Suprapubic skin (tissue), 4 donors: Measurements from ENCODE around the gene GSG1. TPM values are rescaled to one million over a fixed set of nuclear protein-coding genes. Genes with fewer than 3 reads are reported as not detected.

Experiments
- DNase-seq, 2 donors: peaks; one replicate each; pipeline ENCODE4 v3.0.0-alpha.2; 2019; ENCODE audit warnings: low spot score in 2 of 2
- H3K27ac ChIP-seq: fragments of 200-600 bp; sonication (generic); one replicate; pipeline ENCODE4 v1.5.1; 2019
- H3K27me3 ChIP-seq: fragments of 200-600 bp; sonication (generic); one replicate; pipeline ENCODE4 v1.5.1; 2019
- H3K36me3 ChIP-seq: fragments of 200-600 bp; sonication (generic); one replicate; pipeline ENCODE4 v1.5.1; 2019
- H3K4me1 ChIP-seq: fragments of 200-600 bp; sonication (generic); one replicate; pipeline ENCODE4 v1.5.1; 2019
- H3K4me3 ChIP-seq: fragments of 200-600 bp; sonication (generic); one replicate; pipeline ENCODE4 v1.5.1; 2019; ENCODE audit warnings: mild to moderate bottlenecking
- H3K9me3 ChIP-seq: fragments of 200-600 bp; sonication (generic); one replicate; pipeline ENCODE4 v1.5.1; 2019
- CTCF ChIP-seq, 2 donors: fragments of 200-600 bp in 1 of 2; fragments of 450-650 bp in 1 of 2; sonication (generic) in 1 of 2; IDR thresholded peaks; one replicate each; pipeline ENCODE4 v1.5.1; 2016 to 2019; ENCODE audit warnings: antibody characterized with exemption in 2 of 2, mild to moderate bottlenecking in 1 of 2, moderate library complexity in 1 of 2
- EP300 ChIP-seq: sonication (generic); formaldehyde crosslinking; IDR thresholded peaks from one replicate; pipeline ENCODE4 v1.6.1; 2017; ENCODE audit warnings: antibody characterized with exemption
- POLR2A ChIP-seq, 2 donors: fragments of 450-650 bp; IDR thresholded peaks; one replicate each; pipeline ENCODE4 v1.6.1; 2017; ENCODE audit warnings: antibody characterized with exemption in 2 of 2, mild to moderate bottlenecking in 2 of 2, moderate library complexity in 2 of 2
- POLR2AphosphoS5 ChIP-seq, 3 donors: sonication (generic); formaldehyde crosslinking; IDR thresholded peaks; one replicate each; pipeline ENCODE4 v1.6.1; 2017; ENCODE audit warnings: antibody characterized with exemption in 3 of 3
- WGBS: methylation state at CpG from one replicate; pipeline ENCODE4 v1.1.5; 2018; 5-methylcytosine and 5-hydroxymethylcytosine counted together
- total RNA-seq, 4 donors: library from RNA; depleted of rRNA; stranded (reverse); fragments of >200 nt; gene quantifications; one replicate each; pipeline ENCODE4 v1.1.0, GENCODE V29; 2016

GSG1 gene
- total RNA-seq, 4 donors from 2014 or later = not detected

DNA sequence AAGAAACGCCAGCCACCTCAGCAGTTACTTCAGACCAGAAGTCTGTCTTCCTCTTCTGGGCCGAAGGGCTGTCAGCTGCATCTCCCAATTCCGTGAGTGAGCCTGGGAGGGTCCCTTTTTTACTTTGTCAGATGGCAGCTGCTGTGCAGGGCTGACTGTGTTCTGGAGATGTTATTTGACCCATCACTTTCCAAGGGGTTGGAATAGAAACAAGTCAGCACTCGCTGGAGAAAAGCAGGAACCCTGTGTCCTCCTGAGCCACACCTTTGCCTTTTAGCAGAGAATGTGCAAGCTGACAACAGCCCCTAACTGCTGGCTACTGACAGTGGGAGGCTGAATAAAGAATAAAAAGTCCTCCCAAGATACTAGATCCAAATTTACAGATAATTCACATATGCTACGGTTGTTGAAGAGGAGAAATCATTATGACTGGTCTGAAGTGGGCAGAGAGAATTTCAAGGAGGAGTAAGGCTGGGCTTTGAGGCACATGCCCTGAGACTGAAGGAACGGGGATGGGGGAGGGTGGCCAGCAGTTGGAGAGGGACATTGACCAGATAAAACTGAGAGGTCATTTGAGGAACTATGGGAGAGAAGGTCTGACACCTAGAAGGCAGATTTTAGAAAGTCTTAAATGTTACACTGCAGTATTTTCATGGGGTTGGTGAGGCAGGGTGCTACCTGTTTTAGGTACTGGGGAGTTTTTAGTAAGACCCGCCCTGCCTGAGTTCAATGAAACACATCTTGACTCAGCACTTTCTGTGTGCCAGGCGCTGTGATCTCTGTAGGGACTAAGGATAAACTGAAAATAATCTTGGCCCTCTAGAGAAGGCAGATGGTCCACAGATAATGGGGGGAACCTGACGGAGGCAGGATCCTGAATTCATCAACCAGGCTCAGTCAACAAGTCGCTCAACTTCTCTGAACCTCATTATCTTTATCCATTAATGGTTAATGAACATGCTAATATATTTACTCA, 31.9 kb downstream of the GSG1 start:
- WGBS = 61% methylated on average over 10 of the region's 10 CpGs
- Histone ChIP-seq H3K27me3 (no peaks in the 10 kb centered on the region), H3K4me3 (no peak overlapping the region), H3K9me3 (no peaks in the 10 kb centered on the region), H3K27ac (no peak overlapping the region), H3K4me1 (no peaks in the 10 kb centered on the region), H3K36me3 (peaks cover 38% of the 10 kb centered on the region)
- no peak for TF ChIP-seq POLR2AphosphoS5 (IDR thresholded peaks at IDR 0.05)
- no peak for TF ChIP-seq POLR2A (IDR thresholded peaks at IDR 0.05)
- TF ChIP-seq CTCF (IDR thresholded peaks at IDR 0.05) = no peak
- TF ChIP-seq EP300 = no peak
- no peak for DNase-seq

GRCh38 chr12:13069380-13069779, 34.1 kb downstream of the GSG1 start:
- WGBS = 91% methylated on average over 6 of the region's 6 CpGs
- H3K4me3 ChIP-seq = no peak overlapping the region
- H3K9me3 ChIP-seq = no peaks in the 10 kb centered on the region
- no peaks in the 10 kb centered on the region for H3K4me1 ChIP-seq
- peaks cover 29% of the 10 kb centered on the region for H3K36me3 ChIP-seq
- TF ChIP-seq POLR2AphosphoS5 (IDR thresholded peaks at IDR 0.05) = no peak
- TF ChIP-seq CTCF (IDR thresholded peaks at IDR 0.05) = no peak
- no peak for TF ChIP-seq POLR2A (IDR thresholded peaks at IDR 0.05)
- TF ChIP-seq EP300 = no peak
- no peak overlapping the region for H3K27ac ChIP-seq
- DNase-seq = no peak
- no peaks in the 10 kb centered on the region for H3K27me3 ChIP-seq

DNA sequence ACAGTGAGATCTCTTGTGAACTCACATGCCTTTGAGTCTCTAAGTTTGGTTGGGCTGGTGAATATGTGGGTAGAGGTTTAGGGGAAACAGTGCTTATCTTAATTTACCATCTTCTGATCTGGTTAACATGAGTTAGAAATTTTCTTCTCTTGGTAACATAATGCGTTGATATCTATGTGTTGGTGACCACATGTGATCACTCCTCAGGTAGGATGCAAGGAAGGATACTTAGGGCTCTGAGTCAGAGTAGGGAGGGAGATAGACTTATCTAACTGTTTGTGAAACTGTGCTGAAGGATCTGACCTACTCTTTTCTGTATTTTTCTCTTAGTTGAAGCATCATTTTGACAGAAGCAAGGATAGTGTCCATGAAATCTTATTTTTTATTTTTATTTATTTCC, 36.1 kb downstream of the GSG1 start:
- Histone ChIP-seq H3K9me3 (no peaks in the 10 kb centered on the region), H3K4me1 (no peaks in the 10 kb centered on the region), H3K36me3 (peaks cover 32% of the 10 kb centered on the region), H3K27ac (no peak overlapping the region), H3K4me3 (no peak overlapping the region), H3K27me3 (no peaks in the 10 kb centered on the region)
- WGBS = 83% methylated on average over 1 of the region's 1 CpG
- no peak for DNase-seq
- no peak for TF ChIP-seq POLR2AphosphoS5 (IDR thresholded peaks at IDR 0.05)
- TF ChIP-seq EP300 = no peak
- no peak for TF ChIP-seq CTCF (IDR thresholded peaks at IDR 0.05)
- TF ChIP-seq POLR2A (IDR thresholded peaks at IDR 0.05) = no peak

- DNase-seq = no peak
- H3K4me1 ChIP-seq = no peaks in the 10 kb centered on the region
- H3K27ac ChIP-seq = no peak overlapping the region
- WGBS = 90% methylated on average over 7 of the region's 7 CpGs
- H3K36me3 ChIP-seq = peaks cover 37% of the 10 kb centered on the region
- TF ChIP-seq CTCF (IDR thresholded peaks at IDR 0.05) (no peak), POLR2A (IDR thresholded peaks at IDR 0.05) (no peak)
- H3K27me3 ChIP-seq = no peaks in the 10 kb centered on the region
- H3K9me3 ChIP-seq = no peaks in the 10 kb centered on the region
- no peak overlapping the region for H3K4me3 ChIP-seq
Observed at GRCh38 chr12:13066459-13066858, 37.0 kb downstream of the GSG1 start.

DNA sequence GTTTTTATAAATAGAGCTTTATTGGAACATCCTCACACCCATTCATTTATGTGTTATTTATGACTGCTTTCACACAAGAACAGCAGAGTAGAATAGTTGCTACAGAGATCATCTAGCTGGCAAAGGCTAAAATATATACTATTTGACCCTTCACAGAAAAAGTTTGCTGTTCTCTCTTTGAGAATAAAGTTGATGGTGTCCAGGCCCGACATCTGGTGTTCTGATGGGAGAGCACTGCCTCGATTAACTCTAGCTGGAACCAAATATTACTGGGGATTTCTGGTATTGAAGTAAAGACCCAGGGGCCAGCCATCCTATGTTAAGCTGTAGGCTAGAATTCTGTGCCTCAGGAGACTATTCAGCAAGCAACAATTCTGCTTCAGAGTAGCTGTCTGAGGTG, 37.5 kb downstream of the GSG1 start:
- H3K36me3 ChIP-seq = peaks cover 39% of the 10 kb centered on the region
- H3K4me3 ChIP-seq = no peak overlapping the region
- no peaks in the 10 kb centered on the region for H3K9me3 ChIP-seq
- no peak overlapping the region for H3K27ac ChIP-seq
- TF ChIP-seq EP300 (no peak), POLR2AphosphoS5 (IDR thresholded peaks at IDR 0.05) (no peak), CTCF (IDR thresholded peaks at IDR 0.05) (no peak), POLR2A (IDR thresholded peaks at IDR 0.05) (no peak)
- no peak for DNase-seq
- no peaks in the 10 kb centered on the region for H3K27me3 ChIP-seq
- no peaks in the 10 kb centered on the region for H3K4me1 ChIP-seq
- WGBS = 82% methylated on average over 2 of the region's 2 CpGs
